HCT116 (cell line): ENCODE measurements around the gene NOC3L. TPM values are rescaled to one million over a fixed set of nuclear protein-coding genes. Genes with fewer than 3 reads are reported as not detected.

Experiments
- ATAC-seq: fragments of 200-7000 bp; cut with Tn5 transposase; 2 replicates; pipeline ENCODE4 v1.9.1; 2020; ENCODE audit warnings: mild to moderate bottlenecking, moderate library complexity
- BruUV-seq: library from RNA; stranded (reverse); fragments of 400-500 nt; replicated peaks from 2 replicates; lab custom pipeline; 2021; lab: Mats Ljungman, UMichigan
- CTCF ChIA-PET: fragments of 300-600 bp; sonication (Branson Sonifier 250); formaldehyde crosslinking; loops from one replicate; lab custom pipeline; 2021; ENCODE audit warnings: antibody characterized with exemption; lab: Charles Lee
- POLR2A ChIA-PET: fragments of 300-600, 350-600 bp; sonication (Branson Sonifier 250); formaldehyde crosslinking; loops from one replicate; lab custom pipeline; 2021; ENCODE audit warnings: antibody characterized with exemption; lab: Charles Lee
- RAD21 ChIA-PET, 2 experiments: fragments of 300-600 bp; sonication (Branson Sonifier 250); formaldehyde crosslinking; loops; one replicate each; lab custom pipeline; 2023; ENCODE audit warnings: low total read pairs in 2 of 2; ENCODE audit not compliant: uncharacterized antibody in 2 of 2, unreplicated experiment in 2 of 2, low non-redundant PET in 1 of 2; lab: Charles Lee
- DNase-seq: peaks from one replicate; pipeline ENCODE4 v3.0.0-alpha.2; 2010; ENCODE audit warnings: low read depth, low spot score
- H2AFZ ChIP-seq: fragments of 200-600 bp; shearing (Covaris generic), sonication (generic); 2 replicates; pipeline ENCODE4 v1.6.1; 2017; ENCODE audit warnings: low read depth, mixed run types, mixed read lengths, antibody characterized with exemption, low read length; ENCODE audit not compliant: poor library complexity, severe bottlenecking
- H3K27ac ChIP-seq: 2 replicates; pipeline ENCODE4 v1.5.1; 2012; ENCODE audit warnings: low read depth, low read length
- H3K27me3 ChIP-seq: fragments of 200-600 bp; sonication (generic); 2 replicates; pipeline ENCODE4 v1.6.1; 2016; ENCODE audit warnings: mixed run types, low read length, mixed read lengths; ENCODE audit not compliant: insufficient read depth
- H3K36me3 ChIP-seq, 2 experiments: fragments of 200-500 bp in 1 of 2; fragments of 200-600 bp in 1 of 2; sonication (Bioruptor generic) in 1 of 2; sonication (generic) in 1 of 2; 2 replicates each; pipeline versions ENCODE4 v1.5.1 to v1.6.1; 2014 to 2016; ENCODE audit warnings: low read length in 2 of 2, inconsistent platforms in 1 of 2, mixed read lengths in 1 of 2, mixed run types in 1 of 2; ENCODE audit not compliant: insufficient read depth in 2 of 2, control insufficient read depth in 1 of 2
- H3K4me1 ChIP-seq, 2 experiments: fragments of 200-600 bp in 1 of 2; sonication (generic) in 1 of 2; 2 replicates each; pipeline versions ENCODE4 v1.5.1 to v1.6.1; 2012 to 2017; ENCODE audit warnings: low read length in 2 of 2, inconsistent platforms in 1 of 2, mild to moderate bottlenecking in 1 of 2, mixed read lengths in 1 of 2, mixed run types in 1 of 2, moderate library complexity in 1 of 2; ENCODE audit not compliant: insufficient read depth in 2 of 2, control insufficient read depth in 1 of 2
- H3K4me2 ChIP-seq: fragments of 200-600 bp; sonication (generic); 2 replicates; pipeline ENCODE4 v1.6.1; 2017; ENCODE audit warnings: mixed run types, low read length, mixed read lengths
- H3K4me3 ChIP-seq, 2 experiments: fragments of 200-600 bp in 1 of 2; sonication (generic) in 1 of 2; replicated peaks in 1 of 2; 2 replicates each; pipeline ENCODE4 v1.5.1; 2011 to 2016; ENCODE audit warnings: low read length in 2 of 2, control low read depth in 1 of 2, low read depth in 1 of 2, mild to moderate bottlenecking in 1 of 2, mixed read lengths in 1 of 2, mixed run types in 1 of 2
- H3K79me2 ChIP-seq: fragments of 200-600 bp; sonication (generic); 2 replicates; pipeline ENCODE4 v1.6.1; 2017; ENCODE audit warnings: mild to moderate bottlenecking, mixed run types, low read length, moderate library complexity, mixed read lengths; ENCODE audit not compliant: insufficient read depth
- H3K9ac ChIP-seq: fragments of 200-600 bp; sonication (generic); 2 replicates; pipeline ENCODE4 v1.6.1; 2016; ENCODE audit warnings: low read length, mixed read lengths
- H3K9me2 ChIP-seq: fragments of 200-600 bp; sonication (generic), shearing (Covaris generic); 2 replicates; pipeline ENCODE4 v1.6.1; 2017; ENCODE audit warnings: mixed run types, mild to moderate bottlenecking, moderate library complexity; ENCODE audit not compliant: insufficient read depth
- H3K9me3 ChIP-seq, 2 experiments: fragments of 200-500 bp in 1 of 2; fragments of 200-600 bp in 1 of 2; sonication (Bioruptor generic) in 1 of 2; sonication (generic) in 1 of 2; 2 replicates each; pipeline ENCODE4 v1.6.1; 2014 to 2017; ENCODE audit warnings: low read length in 2 of 2, mixed read lengths in 2 of 2, inconsistent platforms in 1 of 2, low read depth in 1 of 2, mild to moderate bottlenecking in 1 of 2, mixed run types in 1 of 2, moderate library complexity in 1 of 2; ENCODE audit not compliant: control insufficient read depth in 1 of 2, insufficient read depth in 1 of 2
- H4K20me1 ChIP-seq: fragments of 200-600 bp; sonication (generic), shearing (Covaris generic); 2 replicates; pipeline ENCODE4 v1.6.1; 2017; ENCODE audit warnings: mixed run types, mild to moderate bottlenecking, moderate library complexity; ENCODE audit not compliant: insufficient read depth
- ATF3 ChIP-seq: IDR thresholded peaks from 2 replicates; pipeline ENCODE4 v1.6.1; 2012
- CBX3 ChIP-seq: IDR thresholded peaks from 2 replicates; pipeline ENCODE4 v1.6.1; 2012; ENCODE audit warnings: low read depth
- CEBPB ChIP-seq: IDR thresholded peaks from 2 replicates; pipeline ENCODE4 v1.6.1; 2012; ENCODE audit warnings: low read depth
- EGR1 ChIP-seq: IDR thresholded peaks from 2 replicates; pipeline ENCODE4 v1.6.1; 2012; ENCODE audit warnings: low read depth
- EZH2phosphoT487 ChIP-seq: fragments of 200-600 bp; IDR thresholded peaks from 2 replicates; pipeline ENCODE4 v1.6.1; 2018; ENCODE audit warnings: antibody characterized with exemption, borderline replicate concordance
- POLR2A ChIP-seq: IDR thresholded peaks from 2 replicates; pipeline ENCODE4 v1.7.0; 2011; ENCODE audit warnings: borderline replicate concordance; ENCODE audit not compliant: insufficient read depth, insufficient read length; ENCODE audit errors: extremely low read depth
- POLR2AphosphoS5 ChIP-seq: IDR thresholded peaks from 2 replicates; pipeline ENCODE4 v1.6.1; 2011; ENCODE audit warnings: mild to moderate bottlenecking, low read depth, low read length, moderate library complexity
- RAD21 ChIP-seq: IDR thresholded peaks from 2 replicates; pipeline ENCODE4 v1.6.1; 2012; ENCODE audit warnings: low read depth, mild to moderate bottlenecking
- SIN3A ChIP-seq: IDR thresholded peaks from 2 replicates; pipeline ENCODE4 v1.6.1; 2012; ENCODE audit warnings: low read depth
- SP1 ChIP-seq: IDR thresholded peaks from 2 replicates; pipeline ENCODE4 v1.6.1; 2012; ENCODE audit warnings: low read depth
- SRF ChIP-seq: IDR thresholded peaks from 2 replicates; pipeline ENCODE4 v1.6.1; 2012; ENCODE audit warnings: low read depth
- TCF7L2 ChIP-seq: IDR thresholded peaks from 2 replicates; pipeline ENCODE4 v1.7.0; 2011; ENCODE audit warnings: borderline replicate concordance, inconsistent platforms; ENCODE audit not compliant: insufficient read depth, insufficient read length; ENCODE audit errors: extremely low read depth
- YY1 ChIP-seq: IDR thresholded peaks from 2 replicates; pipeline ENCODE4 v1.6.1; 2011; ENCODE audit warnings: low read length, low read depth, moderate library complexity, mild to moderate bottlenecking; ENCODE audit not compliant: insufficient replicate concordance; ENCODE audit errors: extremely low read depth
- ZFX ChIP-seq: fragments of 450-650 bp; IDR thresholded peaks from 2 replicates; pipeline ENCODE4 v1.6.1; 2017
- ZNF274 ChIP-seq: fragments of 200-500 bp; sonication (Bioruptor generic); IDR thresholded peaks from 2 replicates; pipeline ENCODE4 v1.6.1; 2014; ENCODE audit warnings: mild to moderate bottlenecking, low read depth, low read length, inconsistent platforms
- intact Hi-C: fragments of 100-400 bp; cut with micrococcal nuclease; formaldehyde crosslinking; loops from 2 replicates; pipeline ENCODE4 v1.10.0; 2022
- total RNA-seq: library from RNA; stranded (reverse); gene quantifications from one replicate; pipeline ENCODE4 v1.2.1, GENCODE V29; 2021; ENCODE audit not compliant: unreplicated experiment

Gene NOC3L
- total RNA-seq, 1 experiment from 2014 or later = 45.5 TPM

GRCh38 chr10:94288361-94289101, 74.2 kb downstream of the NOC3L start:
- Histone ChIP-seq H3K9ac (no peak overlapping the region), H3K4me2 (no peak overlapping the region), H3K4me1 (no peaks in the 10 kb centered on the region), H3K27ac (no peak overlapping the region), H3K79me2 (no peaks in the 10 kb centered on the region), H3K36me3 (no peaks in the 10 kb centered on the region), H3K9me2 (no peaks in the 10 kb centered on the region), H4K20me1 (no peaks in the 10 kb centered on the region), H3K27me3 (no peaks in the 10 kb centered on the region), H2AFZ (no peak overlapping the region), H3K4me3 (no peak overlapping the region), H3K9me3 (no peaks in the 10 kb centered on the region)
- CTCF ChIA-PET = interaction anchor here (1.5 kb wide), 1 partner anchor 156 kb away, joined by 4 read pairs; no protein-coding TSS in a partner anchor
- no peak for TF ChIP-seq CEBPB
- no peak for TF ChIP-seq CBX3
- TF ChIP-seq ZNF274 = no peak
- no peak for TF ChIP-seq YY1
- TF ChIP-seq EZH2phosphoT487 = no peak
- TF ChIP-seq ATF3 = no peak
- no peak for TF ChIP-seq ZFX
- no peak for TF ChIP-seq SIN3A
- TF ChIP-seq SP1 = no peak
- no peak for TF ChIP-seq TCF7L2
- no peak for TF ChIP-seq EGR1
- no peak for TF ChIP-seq RAD21
- TF ChIP-seq POLR2AphosphoS5 = no peak
- no peak for TF ChIP-seq POLR2A
- no peak for TF ChIP-seq SRF
- intact Hi-C loops = no loop called here
- BruUV-seq = no TSS peak
- DNase-seq (no peak), ATAC-seq (no peak)
- RAD21 ChIA-PET = no interaction called here
- POLR2A ChIA-PET = no interaction called here
